GM10266 (cell line): Measurements from ENCODE around the gene SSBP4.
"Not testable (repeated sequence)": the region's sequence is repeated elsewhere in the genome, so short reads cannot be mapped to it uniquely, and the experiment has no call there.

Experiments used
- DNase-seq: peaks from one replicate; pipeline ENCODE4 v3.0.0; 2012; ENCODE audit errors: extremely low spot score
- TF ChIP-seq, protein P1 (sequence below): IDR thresholded peaks from 2 replicates; pipeline ENCODE4 v1.5.1; 2012; ENCODE audit warnings: mild to moderate bottlenecking, low read depth; ENCODE audit not compliant: control insufficient read depth, insufficient read depth; ENCODE audit errors: missing control alignments

SSBP4 gene

DNA sequence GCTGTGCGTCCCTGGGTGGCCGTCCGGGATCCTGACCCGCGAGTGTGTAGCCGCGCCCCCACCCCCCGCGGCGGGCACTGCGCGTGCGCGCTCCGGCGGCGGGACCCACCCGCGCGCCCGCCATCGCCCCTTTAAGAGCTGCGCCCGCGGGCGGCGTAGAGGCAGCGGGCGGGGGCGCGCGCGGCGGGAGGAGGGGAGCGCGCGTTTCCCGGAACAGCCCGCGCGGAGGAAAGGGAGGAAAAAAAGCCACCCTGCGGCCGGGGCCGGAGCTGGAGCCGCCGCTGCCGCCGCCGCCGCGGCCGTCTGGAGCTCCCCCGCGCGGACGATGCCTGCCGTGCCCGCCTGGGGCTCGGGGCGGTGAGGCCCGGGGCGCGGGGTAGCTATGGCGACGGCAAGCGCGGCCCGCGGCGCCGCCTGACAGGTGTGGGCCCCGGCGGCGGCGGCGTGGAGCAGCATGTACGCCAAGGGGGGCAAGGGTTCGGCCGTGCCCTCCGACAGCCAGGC lies at the start of gene SSBP4:
SSBP4 (plus strand) TSS at position 204 of the 504 bp plus-strand sequence; CDS start at position 455, 251 bp downstream.
- DNase-seq, result peak; percentile 97
- TF ChIP-seq, protein P1, sequence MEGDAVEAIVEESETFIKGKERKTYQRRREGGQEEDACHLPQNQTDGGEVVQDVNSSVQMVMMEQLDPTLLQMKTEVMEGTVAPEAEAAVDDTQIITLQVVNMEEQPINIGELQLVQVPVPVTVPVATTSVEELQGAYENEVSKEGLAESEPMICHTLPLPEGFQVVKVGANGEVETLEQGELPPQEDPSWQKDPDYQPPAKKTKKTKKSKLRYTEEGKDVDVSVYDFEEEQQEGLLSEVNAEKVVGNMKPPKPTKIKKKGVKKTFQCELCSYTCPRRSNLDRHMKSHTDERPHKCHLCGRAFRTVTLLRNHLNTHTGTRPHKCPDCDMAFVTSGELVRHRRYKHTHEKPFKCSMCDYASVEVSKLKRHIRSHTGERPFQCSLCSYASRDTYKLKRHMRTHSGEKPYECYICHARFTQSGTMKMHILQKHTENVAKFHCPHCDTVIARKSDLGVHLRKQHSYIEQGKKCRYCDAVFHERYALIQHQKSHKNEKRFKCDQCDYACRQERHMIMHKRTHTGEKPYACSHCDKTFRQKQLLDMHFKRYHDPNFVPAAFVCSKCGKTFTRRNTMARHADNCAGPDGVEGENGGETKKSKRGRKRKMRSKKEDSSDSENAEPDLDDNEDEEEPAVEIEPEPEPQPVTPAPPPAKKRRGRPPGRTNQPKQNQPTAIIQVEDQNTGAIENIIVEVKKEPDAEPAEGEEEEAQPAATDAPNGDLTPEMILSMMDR, result peak; percentile 46

DNA sequence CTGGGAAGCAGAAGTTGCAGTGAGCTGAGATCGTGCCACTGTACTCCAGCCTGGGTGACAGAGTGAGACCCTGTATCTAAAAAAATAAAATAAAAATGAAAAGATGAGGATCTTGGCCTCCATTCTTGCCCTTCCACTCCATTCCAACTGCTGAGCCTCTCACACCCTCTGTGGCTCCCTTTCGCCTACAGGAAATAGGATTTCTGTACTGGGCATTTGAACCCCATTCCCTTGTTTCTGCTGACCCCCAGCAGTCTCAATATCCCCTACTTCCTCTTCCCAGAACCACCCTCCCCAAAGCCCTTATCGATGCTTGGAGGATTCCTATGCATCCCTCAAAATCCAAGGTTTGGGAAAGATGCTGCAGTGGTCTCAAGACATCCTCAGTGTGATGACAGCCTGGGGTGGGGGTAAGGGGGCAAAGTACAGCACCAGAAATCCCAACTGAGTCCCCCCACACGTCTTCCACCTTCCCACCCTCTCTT lies 45.7 kb upstream of the SSBP4 start:
- TF ChIP-seq, protein P1, result no peak
- DNase-seq, result no peak

DNA sequence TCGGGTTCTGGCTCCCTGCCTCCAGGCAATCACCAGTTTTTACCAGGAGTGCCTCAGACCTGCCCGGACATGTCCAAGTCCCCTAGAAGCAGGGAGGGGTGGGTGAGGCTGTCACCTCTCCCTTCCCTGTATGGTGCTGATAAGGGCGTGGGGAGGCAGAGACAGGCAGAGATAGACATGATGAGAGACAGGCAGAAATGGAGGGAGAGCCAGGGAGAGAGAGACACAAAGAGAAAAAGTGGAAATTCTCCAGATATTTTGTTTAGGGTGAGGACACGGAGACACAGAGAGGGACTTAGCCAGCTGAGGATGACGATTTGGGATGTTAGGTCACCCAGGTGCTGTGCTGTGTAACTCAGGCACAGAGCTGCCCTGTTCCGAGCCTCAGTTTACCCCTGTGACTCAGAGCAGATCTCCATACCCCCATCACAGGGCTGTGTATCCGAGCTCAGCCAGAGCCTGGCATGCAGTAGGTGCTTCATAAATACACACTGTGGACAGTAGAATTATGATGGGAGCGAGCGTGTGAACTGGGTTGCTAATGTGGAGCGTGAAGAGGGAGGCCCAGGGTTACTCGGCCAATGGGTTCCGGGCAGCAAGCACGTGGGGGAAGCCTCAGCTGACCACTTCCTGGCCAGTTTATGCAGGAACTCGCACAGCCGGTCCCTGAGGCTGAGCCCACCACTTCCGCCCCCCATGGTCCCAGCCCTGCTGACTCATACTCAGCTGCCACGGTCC lies 45.1 kb upstream of the SSBP4 start:
- DNase-seq, result peak; percentile 92
- TF ChIP-seq, protein P1, result no peak

DNA sequence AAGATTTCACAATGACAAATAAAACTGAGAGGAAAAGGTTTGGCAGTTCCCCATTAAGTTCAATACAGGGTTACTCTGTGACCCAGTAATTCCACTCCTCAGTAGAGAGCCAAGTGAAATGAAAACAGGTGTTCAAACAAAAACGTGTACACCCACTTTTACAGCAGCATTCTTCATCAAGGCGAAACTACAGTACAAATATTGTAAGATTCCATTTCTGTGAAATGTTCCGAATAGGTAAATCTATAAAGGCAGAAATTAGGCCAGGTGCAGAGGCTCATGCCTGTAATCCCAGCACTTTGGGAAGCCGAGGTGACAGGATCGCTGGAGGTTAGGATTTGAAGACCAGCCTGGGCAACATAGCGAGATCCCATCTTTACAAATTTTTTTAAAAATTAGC lies 42.2 kb upstream of the SSBP4 start:
- TF ChIP-seq, protein P1, result no peak
- no peak for DNase-seq

DNA sequence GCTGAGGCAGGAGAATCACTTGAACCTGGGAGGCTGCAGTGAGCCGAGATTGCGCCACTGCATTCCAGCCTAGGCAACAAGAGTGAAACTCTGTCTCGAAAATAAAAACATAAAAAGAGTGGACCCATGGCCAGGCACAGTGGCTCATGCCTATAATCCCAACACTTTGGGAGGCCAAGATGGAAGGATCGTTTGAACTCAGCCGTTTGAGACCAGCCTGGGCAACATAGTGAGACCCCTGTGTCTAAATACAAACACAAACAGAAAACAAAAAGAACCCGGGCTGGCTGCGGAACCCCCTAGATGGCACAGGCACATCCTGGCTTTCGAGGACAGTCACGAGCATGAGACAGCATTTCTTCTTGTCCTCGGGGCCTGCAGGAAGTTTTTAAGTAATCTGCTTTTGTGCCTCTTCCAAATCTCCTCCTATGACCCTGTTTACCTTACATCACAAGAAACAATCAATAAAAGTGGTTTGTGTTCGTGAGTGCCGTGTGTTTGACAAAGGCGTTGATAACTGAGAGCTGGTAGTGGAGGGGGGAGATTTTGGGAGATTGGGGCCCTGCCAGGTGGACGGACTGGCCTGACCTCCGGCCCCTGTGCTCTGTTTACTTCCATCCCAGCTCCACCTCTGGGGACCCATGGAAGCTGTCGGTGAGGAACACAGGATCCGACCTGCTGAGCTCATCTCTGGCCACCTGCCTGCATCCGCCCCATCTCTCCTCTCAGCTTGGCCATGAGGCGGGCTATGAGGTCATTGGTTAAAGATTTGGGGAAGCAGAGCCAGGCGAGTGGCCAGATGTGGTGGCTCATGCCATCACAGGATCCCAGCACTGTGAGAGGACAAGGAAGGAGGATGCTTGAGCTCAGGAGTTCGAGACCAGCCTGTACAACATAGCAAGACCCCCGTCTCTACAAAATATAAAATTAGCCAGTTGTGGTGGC lies 39.1 kb upstream of the SSBP4 start:
- no peak for DNase-seq

DNA sequence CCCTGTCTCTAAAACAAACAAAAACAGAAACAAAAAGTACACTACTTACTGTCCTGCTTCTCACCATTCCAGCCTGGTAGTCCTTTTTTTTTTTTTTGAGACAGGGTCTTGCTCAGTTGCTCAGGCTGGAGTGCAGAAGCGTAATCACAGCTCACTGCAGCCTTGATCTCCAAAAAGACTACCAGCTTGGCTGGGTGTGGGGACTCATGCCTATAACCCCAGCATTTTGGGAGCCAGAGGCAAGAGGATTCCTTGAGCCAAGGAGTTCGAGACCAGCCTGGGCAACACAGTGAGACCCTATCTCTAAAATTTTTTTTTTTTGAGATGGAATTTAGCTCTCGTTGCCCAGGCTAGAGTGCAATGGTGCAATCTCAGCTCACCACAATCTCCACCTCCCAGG lies 38.4 kb upstream of the SSBP4 start:
- no peak for DNase-seq
- TF ChIP-seq, protein P1, result no peak

More for the DNA sequence above, 39.1 kb upstream of the SSBP4 start:
- TF ChIP-seq, protein P1, result no peak

DNA sequence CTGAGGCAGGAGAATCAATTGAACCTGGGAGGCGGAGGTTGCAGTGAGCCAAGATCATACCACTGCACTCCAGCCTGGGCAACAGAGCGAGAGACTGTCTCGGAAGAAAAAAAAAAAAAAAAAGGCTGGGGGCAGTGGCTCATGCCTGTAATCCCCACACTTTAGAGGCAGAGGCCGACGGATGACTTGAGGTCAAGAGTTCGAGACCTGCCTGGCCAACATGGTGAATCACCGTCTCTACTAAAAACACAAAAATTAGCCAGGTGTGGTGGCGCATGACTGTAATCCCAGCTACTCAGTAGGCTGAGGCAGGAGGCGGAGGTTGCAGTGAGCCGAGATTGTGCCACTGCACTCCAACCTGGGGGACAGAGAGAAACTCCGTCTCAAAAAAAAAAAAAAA lies 35.6 kb upstream of the SSBP4 start:
- not testable (repeated sequence) for DNase-seq
